ENCODE results near the gene ENPP3.

ENPP3 gene

DNA sequence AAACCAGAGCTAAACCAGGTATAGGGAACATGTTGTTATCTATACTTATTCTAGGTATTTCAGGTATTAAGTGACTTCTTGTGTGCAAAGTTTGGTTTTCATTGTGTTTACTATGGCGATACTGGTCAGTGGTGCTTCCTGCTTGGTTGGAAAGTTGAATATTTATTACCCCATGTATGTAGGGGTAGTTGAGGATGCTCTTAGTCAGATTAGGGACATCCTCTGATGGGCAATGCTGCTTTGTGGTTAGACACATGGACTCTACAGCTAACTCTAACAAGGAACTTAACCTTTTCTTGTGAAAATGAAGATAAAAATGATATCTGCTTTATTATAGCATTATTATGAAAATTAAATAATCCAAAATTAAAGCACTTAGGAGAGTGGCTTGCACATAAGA is 126.6 kb downstream of the ENPP3 start:
- DNase-seq (ENCODE audit: low read depth): no peak
- no peak overlapping the region for H3K4me3 ChIP-seq (ENCODE audit: low read length)
- TF ChIP-seq CTCF (conservative IDR thresholded peaks at IDR 0.05; ENCODE audit: low read length): no peak

- TF ChIP-seq CTCF (conservative IDR thresholded peaks at IDR 0.05; ENCODE audit: low read length): no peak
- no peak overlapping the region for H3K4me3 ChIP-seq (ENCODE audit: low read length)
- peak; percentile 74 for DNase-seq (ENCODE audit: low read depth)
Measured at GRCh38 chr6:131764350-131764749, 127.2 kb downstream of the ENPP3 start.

DNA sequence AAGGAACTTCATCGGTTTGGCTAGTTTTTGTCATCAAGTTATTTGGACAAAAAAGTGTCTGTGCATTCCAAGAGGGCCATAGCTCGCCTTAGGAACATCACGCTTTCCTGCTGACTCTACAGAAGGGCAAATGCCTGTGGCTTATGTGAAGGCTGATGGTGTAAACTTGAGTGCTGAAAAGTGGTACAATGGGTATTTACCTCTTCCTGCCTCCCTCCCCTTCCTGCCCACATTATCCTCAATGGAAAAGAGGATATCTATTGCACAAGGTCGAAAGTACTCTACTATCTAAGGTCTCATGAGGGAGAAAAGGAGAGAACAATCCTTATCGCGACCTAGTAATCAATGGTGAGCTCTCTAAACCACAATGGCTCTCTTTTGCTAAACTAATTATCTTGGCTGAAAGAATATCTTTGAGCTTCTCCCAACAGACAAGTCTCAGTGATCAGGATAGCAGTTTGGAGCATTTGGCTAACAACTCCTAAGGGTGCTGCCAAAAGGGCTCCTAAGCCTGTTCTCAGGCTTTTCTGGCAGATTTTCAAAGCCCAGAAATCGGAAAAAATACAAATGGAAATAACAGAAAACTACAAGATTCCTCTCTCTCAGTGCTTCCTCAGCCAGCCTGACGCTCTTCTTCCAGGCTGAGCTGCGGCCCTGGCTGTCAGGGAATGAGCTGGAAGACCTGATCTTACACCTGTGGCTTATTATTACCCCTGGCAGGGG is 128.1 kb downstream of the ENPP3 start:
- peak; percentile 96 for DNase-seq (ENCODE audit: low read depth)
- no peak overlapping the region for H3K4me3 ChIP-seq (ENCODE audit: low read length)
- TF ChIP-seq CTCF (conservative IDR thresholded peaks at IDR 0.05; ENCODE audit: low read length): no peak

DNA sequence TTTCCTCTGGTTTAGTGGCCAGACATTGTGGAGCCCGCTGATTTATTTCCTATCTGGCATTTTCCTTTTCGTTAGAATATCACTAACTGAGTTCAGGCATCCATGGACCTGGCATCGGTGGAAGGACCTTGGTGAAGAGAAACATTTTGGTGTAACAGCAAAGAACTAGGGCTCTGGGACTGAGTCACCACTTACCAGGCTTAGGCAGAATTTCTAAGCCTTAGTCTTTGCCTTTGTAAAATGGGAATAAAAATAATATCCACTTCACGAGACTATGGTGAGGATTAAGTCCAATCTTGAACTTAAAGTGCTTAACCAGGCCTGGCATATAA is 128.7 kb downstream of the ENPP3 start:
- DNase-seq (ENCODE audit: low read depth): no peak
- no peak for TF ChIP-seq CTCF (conservative IDR thresholded peaks at IDR 0.05; ENCODE audit: low read length)
- no peak overlapping the region for H3K4me3 ChIP-seq (ENCODE audit: low read length)

DNA sequence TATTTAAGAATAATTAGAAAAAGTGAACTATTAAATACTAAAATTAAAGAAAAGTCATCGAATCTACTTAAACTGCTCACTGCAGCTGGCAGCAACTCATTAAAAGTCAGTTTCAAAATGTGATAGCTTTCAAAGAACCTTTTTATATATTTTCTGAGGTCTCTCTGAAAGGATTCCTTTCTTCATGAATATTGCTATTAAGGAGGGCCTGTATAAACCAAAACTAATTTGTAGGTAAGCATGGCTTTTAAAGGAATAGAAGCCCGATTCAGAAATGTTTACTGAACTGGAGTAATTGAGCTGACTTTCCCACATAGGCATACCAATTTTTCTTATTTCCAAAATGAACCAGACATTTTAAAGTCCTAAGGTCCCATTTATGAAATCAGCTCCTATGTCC is 129.5 kb downstream of the ENPP3 start:
- DNase-seq (ENCODE audit: low read depth): no peak
- no peak overlapping the region for H3K4me3 ChIP-seq (ENCODE audit: low read length)
- no peak for TF ChIP-seq CTCF (conservative IDR thresholded peaks at IDR 0.05; ENCODE audit: low read length)

DNA sequence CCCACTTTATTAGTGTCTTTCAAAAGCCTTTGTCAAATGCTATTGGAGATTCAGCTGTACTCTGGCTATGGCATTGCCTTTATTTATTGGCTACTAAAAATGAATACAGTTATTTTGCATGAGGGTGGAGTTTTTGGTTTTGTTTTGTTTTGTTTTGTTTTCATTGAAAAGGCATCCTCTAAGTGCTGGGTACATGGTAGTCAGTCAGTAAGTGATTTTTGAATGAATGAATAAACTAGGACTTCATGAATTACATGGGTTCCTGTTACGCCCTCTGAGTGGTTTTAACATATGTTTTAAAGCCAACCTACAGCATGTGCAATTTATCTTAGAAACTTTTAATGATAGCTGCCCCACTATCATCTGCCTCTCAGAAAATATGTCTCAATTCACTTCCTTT is 131.9 kb downstream of the ENPP3 start:
- no peak for DNase-seq (ENCODE audit: low read depth)
- TF ChIP-seq CTCF (conservative IDR thresholded peaks at IDR 0.05; ENCODE audit: low read length): no peak
- H3K4me3 ChIP-seq (ENCODE audit: low read length): no peak overlapping the region

GRCh38 chr6:131769385-131770141 is 132.5 kb downstream of the ENPP3 start:
- H3K4me3 ChIP-seq (ENCODE audit: low read length): no peak overlapping the region
- no peak for TF ChIP-seq CTCF (conservative IDR thresholded peaks at IDR 0.05; ENCODE audit: low read length)
- DNase-seq (ENCODE audit: low read depth): no peak
